Epithelial cell of proximal tubule (primary cell): Measurements from ENCODE around the gene C18orf32. TPM values are rescaled to one million over a fixed set of nuclear protein-coding genes. Genes with fewer than 3 reads are reported as not detected.
A peak's percentile ranks its signal among the peaks of the same experiment; 100 is the strongest.

Experiments
- DNase-seq: peaks from one replicate; pipeline ENCODE4 v3.0.0-alpha.2; 2011; ENCODE audit warnings: low read depth
- H3K4me3 ChIP-seq: 2 replicates; pipeline ENCODE4 v1.5.1; 2011; ENCODE audit warnings: low read depth, mild to moderate bottlenecking, low read length
- total RNA-seq: library from RNA; depleted of rRNA; stranded (reverse); fragments of >200 nt; gene quantifications from 2 replicates; pipeline ENCODE4 v1.2.3, GENCODE V29; 2015
- TF ChIP-seq, protein P1 (sequence below): conservative IDR thresholded peaks from 2 replicates; pipeline ENCODE4 v1.5.1; 2012; ENCODE audit warnings: low read depth, mild to moderate bottlenecking, low read length

C18orf32 gene
- total RNA-seq, 1 donor from 2014 or later = 59.2 TPM

GRCh38 chr18:49499046-49499637, 12.1 kb upstream of the C18orf32 start:
- DNase-seq = no peak

GRCh38 chr18:49495480-49495879, 8.4 kb upstream of the C18orf32 start:
- no peak overlapping the region for H3K4me3 ChIP-seq
- TF ChIP-seq, protein P1, sequence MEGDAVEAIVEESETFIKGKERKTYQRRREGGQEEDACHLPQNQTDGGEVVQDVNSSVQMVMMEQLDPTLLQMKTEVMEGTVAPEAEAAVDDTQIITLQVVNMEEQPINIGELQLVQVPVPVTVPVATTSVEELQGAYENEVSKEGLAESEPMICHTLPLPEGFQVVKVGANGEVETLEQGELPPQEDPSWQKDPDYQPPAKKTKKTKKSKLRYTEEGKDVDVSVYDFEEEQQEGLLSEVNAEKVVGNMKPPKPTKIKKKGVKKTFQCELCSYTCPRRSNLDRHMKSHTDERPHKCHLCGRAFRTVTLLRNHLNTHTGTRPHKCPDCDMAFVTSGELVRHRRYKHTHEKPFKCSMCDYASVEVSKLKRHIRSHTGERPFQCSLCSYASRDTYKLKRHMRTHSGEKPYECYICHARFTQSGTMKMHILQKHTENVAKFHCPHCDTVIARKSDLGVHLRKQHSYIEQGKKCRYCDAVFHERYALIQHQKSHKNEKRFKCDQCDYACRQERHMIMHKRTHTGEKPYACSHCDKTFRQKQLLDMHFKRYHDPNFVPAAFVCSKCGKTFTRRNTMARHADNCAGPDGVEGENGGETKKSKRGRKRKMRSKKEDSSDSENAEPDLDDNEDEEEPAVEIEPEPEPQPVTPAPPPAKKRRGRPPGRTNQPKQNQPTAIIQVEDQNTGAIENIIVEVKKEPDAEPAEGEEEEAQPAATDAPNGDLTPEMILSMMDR = no peak
- no peak for DNase-seq

More at GRCh38 chr18:49499046-49499637, 12.1 kb upstream of the C18orf32 start:
- no peak overlapping the region for H3K4me3 ChIP-seq
- TF ChIP-seq, protein P1 = no peak

DNA sequence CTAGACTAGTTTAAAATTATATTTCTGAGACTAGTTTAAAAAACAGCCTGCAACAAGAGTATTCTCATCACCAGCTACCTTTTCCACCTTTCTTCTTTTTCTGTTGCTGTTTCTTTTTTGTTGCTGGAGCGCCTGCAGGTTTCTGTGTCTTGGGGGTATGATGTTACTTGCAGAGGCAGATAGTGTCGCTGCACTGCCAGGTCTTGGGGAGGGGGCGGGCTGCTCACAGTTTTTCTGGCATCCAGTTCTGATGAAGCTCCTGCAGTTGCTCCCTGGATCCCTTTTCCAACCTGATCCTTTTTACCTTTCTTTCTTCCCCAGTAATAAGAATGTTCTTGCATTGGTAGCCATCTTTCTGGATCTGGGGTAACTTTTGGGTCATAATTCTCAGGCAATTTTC, 8.0 kb upstream of the C18orf32 start:
- no peak overlapping the region for H3K4me3 ChIP-seq
- TF ChIP-seq, protein P1 = no peak
- no peak for DNase-seq

- TF ChIP-seq, protein P1 = no peak
- H3K4me3 ChIP-seq = no peak overlapping the region
- DNase-seq = no peak
Observed at GRCh38 chr18:49494660-49495059, 7.6 kb upstream of the C18orf32 start.

DNA sequence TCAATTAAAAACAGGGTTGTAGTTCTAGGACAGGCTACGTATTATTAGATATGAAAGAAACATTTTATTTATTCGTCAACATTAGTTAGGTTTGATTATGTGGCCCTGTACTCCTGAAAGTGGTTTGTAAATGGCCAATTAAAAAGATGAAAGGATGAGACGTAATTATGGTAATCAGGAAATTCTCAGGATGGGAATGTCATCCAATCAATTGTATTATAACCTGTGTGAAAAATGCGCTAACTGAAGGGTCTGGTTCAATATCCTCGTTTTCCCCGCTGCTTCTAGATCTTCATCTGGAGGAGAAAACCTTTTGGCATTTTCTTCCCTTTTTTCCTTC, 5.6 kb upstream of the C18orf32 start:
- H3K4me3 ChIP-seq = no peak overlapping the region
- no peak for DNase-seq
- TF ChIP-seq, protein P1 = no peak

DNA sequence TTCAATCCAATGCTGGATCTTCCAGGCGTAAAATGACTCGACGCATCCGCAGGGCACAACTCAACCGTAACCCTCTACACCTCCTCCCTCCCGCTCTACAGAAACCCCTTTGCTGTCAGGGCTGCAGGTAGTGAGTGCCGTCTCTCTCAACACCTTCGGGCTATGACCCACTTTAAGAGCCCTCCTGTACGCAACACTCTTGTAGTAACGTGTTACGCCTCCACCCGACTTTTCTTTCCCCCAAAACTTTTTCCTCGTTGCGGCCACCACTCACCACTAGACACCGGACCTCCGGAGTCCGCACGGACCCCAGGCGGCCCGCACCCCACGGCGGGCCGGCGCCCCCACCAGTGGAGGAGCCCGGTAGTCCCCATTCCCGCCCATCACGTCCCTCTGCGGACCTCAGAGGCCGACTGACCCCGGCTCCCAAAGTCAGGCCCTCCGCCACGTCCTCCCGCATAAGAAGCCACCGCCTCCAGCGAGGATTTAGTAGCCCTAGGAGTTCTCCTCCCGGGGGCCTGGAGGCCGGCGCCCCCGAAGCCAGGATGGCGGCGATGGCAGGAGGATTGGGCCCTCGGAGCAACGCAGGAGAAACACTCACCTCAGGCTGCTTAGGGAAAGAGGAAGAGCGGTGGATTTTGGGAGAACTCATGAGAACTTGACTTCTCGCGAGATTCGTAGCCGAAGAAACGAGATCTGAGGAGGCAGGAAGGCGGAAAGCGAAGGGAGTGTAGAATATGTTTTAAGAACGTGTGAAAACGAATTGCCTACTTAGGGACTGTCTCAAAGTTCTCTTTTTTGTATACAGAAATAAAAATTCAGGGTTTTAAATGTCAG, 5.0 kb upstream of the C18orf32 start, which contains the start of gene RPL17:
TSS of gene RPL17 (minus strand) at position 609 of the 837 bp plus-strand sequence.
- peak; percentile 98 for DNase-seq
- TF ChIP-seq, protein P1 = no peak
- H3K4me3 ChIP-seq = peak within 1 kb of the TSS; percentile 73
